Measurements from ENCODE around the gene CDK8. TPM values are rescaled to one million over a fixed set of nuclear protein-coding genes. Genes with fewer than 3 reads are reported as not detected.

Gene CDK8
- total and polyA plus RNA-seq, 2 experiments from 2014 or later = 13.6 to 24.0 TPM

DNA sequence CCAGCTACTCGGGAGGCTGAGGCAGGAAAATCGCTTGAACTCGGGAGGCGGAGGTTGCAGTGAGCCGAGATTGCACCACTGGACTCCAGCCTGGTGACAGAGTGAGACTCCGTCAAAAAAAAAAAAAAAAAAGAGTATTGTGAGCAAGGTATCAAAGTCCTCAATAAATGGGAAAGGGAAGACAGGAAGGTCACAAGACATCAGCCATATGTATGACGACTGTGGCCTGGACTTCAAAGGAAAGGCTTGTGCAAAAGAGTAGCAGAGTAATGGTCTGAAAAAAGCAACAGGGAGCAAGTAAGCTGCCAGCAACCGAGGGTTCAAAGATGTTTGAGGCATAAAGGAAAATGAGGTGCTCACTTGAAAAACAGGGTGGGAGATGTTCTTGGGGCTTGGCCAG lies 187.5 kb downstream of the CDK8 start (continued):
- TF ChIP-seq, protein P1, sequence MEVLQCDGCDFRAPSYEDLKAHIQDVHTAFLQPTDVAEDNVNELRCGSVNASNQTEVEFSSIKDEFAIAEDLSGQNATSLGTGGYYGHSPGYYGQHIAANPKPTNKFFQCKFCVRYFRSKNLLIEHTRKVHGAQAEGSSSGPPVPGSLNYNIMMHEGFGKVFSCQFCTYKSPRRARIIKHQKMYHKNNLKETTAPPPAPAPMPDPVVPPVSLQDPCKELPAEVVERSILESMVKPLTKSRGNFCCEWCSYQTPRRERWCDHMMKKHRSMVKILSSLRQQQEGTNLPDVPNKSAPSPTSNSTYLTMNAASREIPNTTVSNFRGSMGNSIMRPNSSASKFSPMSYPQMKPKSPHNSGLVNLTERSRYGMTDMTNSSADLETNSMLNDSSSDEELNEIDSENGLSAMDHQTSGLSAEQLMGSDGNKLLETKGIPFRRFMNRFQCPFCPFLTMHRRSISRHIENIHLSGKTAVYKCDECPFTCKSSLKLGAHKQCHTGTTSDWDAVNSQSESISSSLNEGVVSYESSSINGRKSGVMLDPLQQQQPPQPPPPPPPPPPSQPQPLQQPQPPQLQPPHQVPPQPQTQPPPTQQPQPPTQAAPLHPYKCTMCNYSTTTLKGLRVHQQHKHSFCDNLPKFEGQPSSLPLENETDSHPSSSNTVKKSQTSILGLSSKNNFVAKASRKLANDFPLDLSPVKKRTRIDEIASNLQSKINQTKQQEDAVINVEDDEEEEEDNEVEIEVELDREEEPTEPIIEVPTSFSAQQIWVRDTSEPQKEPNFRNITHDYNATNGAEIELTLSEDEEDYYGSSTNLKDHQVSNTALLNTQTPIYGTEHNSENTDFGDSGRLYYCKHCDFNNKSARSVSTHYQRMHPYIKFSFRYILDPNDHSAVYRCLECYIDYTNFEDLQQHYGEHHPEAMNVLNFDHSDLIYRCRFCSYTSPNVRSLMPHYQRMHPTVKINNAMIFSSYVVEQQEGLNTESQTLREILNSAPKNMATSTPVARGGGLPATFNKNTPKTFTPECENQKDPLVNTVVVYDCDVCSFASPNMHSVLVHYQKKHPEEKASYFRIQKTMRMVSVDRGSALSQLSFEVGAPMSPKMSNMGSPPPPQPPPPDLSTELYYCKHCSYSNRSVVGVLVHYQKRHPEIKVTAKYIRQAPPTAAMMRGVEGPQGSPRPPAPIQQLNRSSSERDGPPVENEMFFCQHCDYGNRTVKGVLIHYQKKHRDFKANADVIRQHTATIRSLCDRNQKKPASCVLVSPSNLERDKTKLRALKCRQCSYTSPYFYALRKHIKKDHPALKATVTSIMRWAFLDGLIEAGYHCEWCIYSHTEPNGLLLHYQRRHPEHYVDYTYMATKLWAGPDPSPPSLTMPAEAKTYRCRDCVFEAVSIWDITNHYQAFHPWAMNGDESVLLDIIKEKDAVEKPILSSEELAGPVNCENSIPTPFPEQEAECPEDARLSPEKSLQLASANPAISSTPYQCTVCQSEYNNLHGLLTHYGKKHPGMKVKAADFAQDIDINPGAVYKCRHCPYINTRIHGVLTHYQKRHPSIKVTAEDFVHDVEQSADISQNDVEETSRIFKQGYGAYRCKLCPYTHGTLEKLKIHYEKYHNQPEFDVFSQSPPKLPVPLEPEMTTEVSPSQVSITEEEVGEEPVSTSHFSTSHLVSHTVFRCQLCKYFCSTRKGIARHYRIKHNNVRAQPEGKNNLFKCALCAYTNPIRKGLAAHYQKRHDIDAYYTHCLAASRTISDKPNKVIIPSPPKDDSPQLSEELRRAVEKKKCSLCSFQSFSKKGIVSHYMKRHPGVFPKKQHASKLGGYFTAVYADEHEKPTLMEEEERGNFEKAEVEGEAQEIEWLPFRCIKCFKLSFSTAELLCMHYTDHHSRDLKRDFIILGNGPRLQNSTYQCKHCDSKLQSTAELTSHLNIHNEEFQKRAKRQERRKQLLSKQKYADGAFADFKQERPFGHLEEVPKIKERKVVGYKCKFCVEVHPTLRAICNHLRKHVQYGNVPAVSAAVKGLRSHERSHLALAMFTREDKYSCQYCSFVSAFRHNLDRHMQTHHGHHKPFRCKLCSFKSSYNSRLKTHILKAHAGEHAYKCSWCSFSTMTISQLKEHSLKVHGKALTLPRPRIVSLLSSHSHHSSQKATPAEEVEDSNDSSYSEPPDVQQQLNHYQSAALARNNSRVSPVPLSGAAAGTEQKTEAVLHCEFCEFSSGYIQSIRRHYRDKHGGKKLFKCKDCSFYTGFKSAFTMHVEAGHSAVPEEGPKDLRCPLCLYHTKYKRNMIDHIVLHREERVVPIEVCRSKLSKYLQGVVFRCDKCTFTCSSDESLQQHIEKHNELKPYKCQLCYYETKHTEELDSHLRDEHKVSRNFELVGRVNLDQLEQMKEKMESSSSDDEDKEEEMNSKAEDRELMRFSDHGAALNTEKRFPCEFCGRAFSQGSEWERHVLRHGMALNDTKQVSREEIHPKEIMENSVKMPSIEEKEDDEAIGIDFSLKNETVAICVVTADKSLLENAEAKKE (CRISPR knock-in tag; IDR thresholded peaks at IDR 0.05) = no peak

DNA sequence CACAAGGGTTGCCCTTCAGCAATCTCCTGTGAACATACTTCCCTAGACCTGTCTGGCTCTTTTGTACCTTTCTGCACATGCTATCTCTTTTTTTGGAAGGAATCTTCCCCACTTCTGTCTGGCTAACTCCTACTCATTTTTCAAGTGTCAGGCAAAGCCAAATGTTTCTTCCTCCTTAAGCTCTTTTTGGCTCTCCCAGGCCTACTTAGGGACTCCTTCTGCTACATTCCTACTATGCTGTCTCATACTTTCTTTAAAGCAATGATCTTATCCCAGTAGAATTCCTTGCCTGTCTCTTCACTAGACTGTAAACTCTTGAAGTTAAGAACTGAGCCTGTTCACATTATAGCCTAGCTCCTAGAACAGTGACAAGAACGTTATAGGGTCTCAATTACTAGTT lies 188.6 kb downstream of the CDK8 start:
- H3K4me1 Mint-ChIP-seq = no peaks in the 10 kb centered on the region
- Histone ChIP-seq H3F3A (replicated peaks; ENCODE audit: low read depth) (no peaks in the 10 kb centered on the region), H3K4me2 (no peak overlapping the region), H3K79me2 (replicated peaks; ENCODE audit: insufficient read depth) (no peaks in the 10 kb centered on the region), H3K4me1 (ENCODE audit: insufficient read depth) (no peaks in the 10 kb centered on the region), H2AFZ (no peak overlapping the region), H3K27ac (ENCODE audit: low read depth) (no peak overlapping the region), H3K9me2 (ENCODE audit: insufficient read depth) (peaks cover 3% of the 10 kb centered on the region; the same call in 1 of the 2 replicates), H3K36me3 (ENCODE audit: insufficient read depth) (no peaks in the 10 kb centered on the region), H3K4me3 (no peak overlapping the region), H4K20me1 (replicated peaks; ENCODE audit: insufficient read depth) (no peaks in the 10 kb centered on the region), H3K27me3 (ENCODE audit: insufficient read depth) (no peaks in the 10 kb centered on the region)
- ATAC-seq (no peak), DNase-seq (ENCODE audit: low spot score) (no peak)
- peaks cover 1% of the 10 kb centered on the region; the same call in 1 of the 3 replicates for H3K36me3 Mint-ChIP-seq (ENCODE audit: low read depth)
- H3K27ac Mint-ChIP-seq = no peak overlapping the region
- peaks cover 9% of the 10 kb centered on the region for H3K9me3 Mint-ChIP-seq
- H3K4me3 Mint-ChIP-seq = no peak overlapping the region
- H3K27me3 Mint-ChIP-seq (ENCODE audit: insufficient read depth, low read depth, poor library complexity) = no peaks in the 10 kb centered on the region
- TF ChIP-seq CREB1 (CRISPR knock-in tag; IDR thresholded peaks at IDR 0.05; ENCODE audit: low read depth) (no peak), NANOG (IDR thresholded peaks at IDR 0.05; ENCODE audit: borderline replicate concordance) (no peak), JUNB (IDR thresholded peaks at IDR 0.05; ENCODE audit: unreplicated experiment) (no peak), EZH2 (IDR thresholded peaks at IDR 0.05; ENCODE audit: low read depth, unreplicated experiment) (no peak)
- TF ChIP-seq, protein P2, sequence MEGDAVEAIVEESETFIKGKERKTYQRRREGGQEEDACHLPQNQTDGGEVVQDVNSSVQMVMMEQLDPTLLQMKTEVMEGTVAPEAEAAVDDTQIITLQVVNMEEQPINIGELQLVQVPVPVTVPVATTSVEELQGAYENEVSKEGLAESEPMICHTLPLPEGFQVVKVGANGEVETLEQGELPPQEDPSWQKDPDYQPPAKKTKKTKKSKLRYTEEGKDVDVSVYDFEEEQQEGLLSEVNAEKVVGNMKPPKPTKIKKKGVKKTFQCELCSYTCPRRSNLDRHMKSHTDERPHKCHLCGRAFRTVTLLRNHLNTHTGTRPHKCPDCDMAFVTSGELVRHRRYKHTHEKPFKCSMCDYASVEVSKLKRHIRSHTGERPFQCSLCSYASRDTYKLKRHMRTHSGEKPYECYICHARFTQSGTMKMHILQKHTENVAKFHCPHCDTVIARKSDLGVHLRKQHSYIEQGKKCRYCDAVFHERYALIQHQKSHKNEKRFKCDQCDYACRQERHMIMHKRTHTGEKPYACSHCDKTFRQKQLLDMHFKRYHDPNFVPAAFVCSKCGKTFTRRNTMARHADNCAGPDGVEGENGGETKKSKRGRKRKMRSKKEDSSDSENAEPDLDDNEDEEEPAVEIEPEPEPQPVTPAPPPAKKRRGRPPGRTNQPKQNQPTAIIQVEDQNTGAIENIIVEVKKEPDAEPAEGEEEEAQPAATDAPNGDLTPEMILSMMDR (conservative IDR thresholded peaks at IDR 0.05; ENCODE audit: low read depth in 2 of 2) = no peak
- TF ChIP-seq, protein P1 (CRISPR knock-in tag; IDR thresholded peaks at IDR 0.05) = no peak

All from GM23338 (cell line).